ENCODE results near the gene CYBRD1.

- TF ChIP-seq, protein P1, sequence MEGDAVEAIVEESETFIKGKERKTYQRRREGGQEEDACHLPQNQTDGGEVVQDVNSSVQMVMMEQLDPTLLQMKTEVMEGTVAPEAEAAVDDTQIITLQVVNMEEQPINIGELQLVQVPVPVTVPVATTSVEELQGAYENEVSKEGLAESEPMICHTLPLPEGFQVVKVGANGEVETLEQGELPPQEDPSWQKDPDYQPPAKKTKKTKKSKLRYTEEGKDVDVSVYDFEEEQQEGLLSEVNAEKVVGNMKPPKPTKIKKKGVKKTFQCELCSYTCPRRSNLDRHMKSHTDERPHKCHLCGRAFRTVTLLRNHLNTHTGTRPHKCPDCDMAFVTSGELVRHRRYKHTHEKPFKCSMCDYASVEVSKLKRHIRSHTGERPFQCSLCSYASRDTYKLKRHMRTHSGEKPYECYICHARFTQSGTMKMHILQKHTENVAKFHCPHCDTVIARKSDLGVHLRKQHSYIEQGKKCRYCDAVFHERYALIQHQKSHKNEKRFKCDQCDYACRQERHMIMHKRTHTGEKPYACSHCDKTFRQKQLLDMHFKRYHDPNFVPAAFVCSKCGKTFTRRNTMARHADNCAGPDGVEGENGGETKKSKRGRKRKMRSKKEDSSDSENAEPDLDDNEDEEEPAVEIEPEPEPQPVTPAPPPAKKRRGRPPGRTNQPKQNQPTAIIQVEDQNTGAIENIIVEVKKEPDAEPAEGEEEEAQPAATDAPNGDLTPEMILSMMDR (IDR thresholded peaks at IDR 0.05) = no peak
- no peak for TF ChIP-seq POLR2A (IDR thresholded peaks at IDR 0.05)
Observed at GRCh38 chr2:171553236-171553635, 31.0 kb downstream of the CYBRD1 start.

Data from testis (tissue), 2 donors.